A673 (cell line): ENCODE results near the gene SRRM2. TPM values are rescaled to one million over a fixed set of nuclear protein-coding genes. Genes with fewer than 3 reads are reported as not detected.

Experiments
- BruUV-seq: library from RNA; stranded (reverse); fragments of 400-500 nt; replicated peaks from 2 replicates; lab custom pipeline; 2021; lab: Mats Ljungman, UMichigan
- CTCF ChIA-PET: fragments of 300-600 bp; sonication (Branson Sonifier 250); formaldehyde crosslinking; loops from one replicate; lab custom pipeline; 2022; ENCODE audit warnings: antibody characterized with exemption; lab: Charles Lee
- POLR2A ChIA-PET: fragments of 300-600 bp; sonication (Branson Sonifier 250); formaldehyde crosslinking; loops from one replicate; lab custom pipeline; 2022; ENCODE audit warnings: antibody characterized with exemption; ENCODE audit not compliant: low non-redundant PET; lab: Charles Lee
- DNase-seq: peaks from one replicate; pipeline ENCODE4 v3.0.0-alpha.2; 2015; ENCODE audit warnings: low spot score
- H3K27ac ChIP-seq: fragments of 200-600 bp; sonication (generic); 2 replicates; pipeline ENCODE4 v1.5.1; 2016; ENCODE audit warnings: mixed run types, low read depth, mild to moderate bottlenecking, mixed read lengths, antibody characterized with exemption, low read length; ENCODE audit not compliant: poor library complexity, severe bottlenecking
- H3K27me3 ChIP-seq: fragments of 200-600 bp; sonication (generic); replicated peaks from 2 replicates; pipeline ENCODE4 v1.6.1; 2017; ENCODE audit warnings: mixed run types, low read depth, mild to moderate bottlenecking, mixed read lengths, antibody characterized with exemption, low read length; ENCODE audit not compliant: insufficient read depth, poor library complexity
- H3K36me3 ChIP-seq: fragments of 200-600 bp; sonication (generic); 2 replicates; pipeline ENCODE4 v1.6.1; 2016; ENCODE audit warnings: mixed run types, mild to moderate bottlenecking, mixed read lengths, antibody characterized with exemption, low read length; ENCODE audit not compliant: insufficient read depth, poor library complexity, severe bottlenecking
- H3K4me1 ChIP-seq: fragments of 200-600 bp; sonication (generic); 2 replicates; pipeline ENCODE4 v1.6.1; 2017; ENCODE audit warnings: mixed run types, mild to moderate bottlenecking, mixed read lengths, antibody characterized with exemption, low read length; ENCODE audit not compliant: insufficient read depth, poor library complexity, severe bottlenecking
- H3K4me3 ChIP-seq: fragments of 200-600 bp; sonication (generic); 2 replicates; pipeline ENCODE4 v1.5.1; 2016; ENCODE audit warnings: low read depth, mixed run types, mild to moderate bottlenecking, mixed read lengths, low read length; ENCODE audit not compliant: poor library complexity, severe bottlenecking
- H3K9me3 ChIP-seq: fragments of 200-600 bp; sonication (generic); 2 replicates; pipeline ENCODE4 v1.6.1; 2016; ENCODE audit warnings: mixed run types, low read depth, mild to moderate bottlenecking, mixed read lengths, antibody characterized with exemption, low read length; ENCODE audit not compliant: poor library complexity, severe bottlenecking
- EZH2 ChIP-seq: fragments of 200-600 bp; sonication (generic); IDR thresholded peaks from 2 replicates; pipeline ENCODE4 v1.6.1; 2017; ENCODE audit warnings: borderline replicate concordance, low read depth, mild to moderate bottlenecking, mixed read lengths, antibody characterized with exemption, low read length; ENCODE audit not compliant: poor library complexity, severe bottlenecking
- intact Hi-C: fragments of 100-400 bp; cut with micrococcal nuclease; formaldehyde crosslinking; loops from one replicate; pipeline ENCODE4 v1.10.0; 2022; ENCODE audit not compliant: unreplicated experiment
- total RNA-seq: library from RNA; stranded (reverse); gene quantifications from 2 replicates; pipeline ENCODE4 v1.2.3, GENCODE V29; 2021
- TF ChIP-seq, protein P1 (sequence below): fragments of 300-800, 200-600 bp; sonication (generic); conservative IDR thresholded peaks from 2 replicates; pipeline ENCODE4 v1.5.1; 2017; ENCODE audit warnings: low read depth, mild to moderate bottlenecking, antibody characterized with exemption, low read length, moderate library complexity, mixed read lengths

Gene SRRM2
- total RNA-seq, 1 experiment from 2014 or later, result 642 TPM

DNA sequence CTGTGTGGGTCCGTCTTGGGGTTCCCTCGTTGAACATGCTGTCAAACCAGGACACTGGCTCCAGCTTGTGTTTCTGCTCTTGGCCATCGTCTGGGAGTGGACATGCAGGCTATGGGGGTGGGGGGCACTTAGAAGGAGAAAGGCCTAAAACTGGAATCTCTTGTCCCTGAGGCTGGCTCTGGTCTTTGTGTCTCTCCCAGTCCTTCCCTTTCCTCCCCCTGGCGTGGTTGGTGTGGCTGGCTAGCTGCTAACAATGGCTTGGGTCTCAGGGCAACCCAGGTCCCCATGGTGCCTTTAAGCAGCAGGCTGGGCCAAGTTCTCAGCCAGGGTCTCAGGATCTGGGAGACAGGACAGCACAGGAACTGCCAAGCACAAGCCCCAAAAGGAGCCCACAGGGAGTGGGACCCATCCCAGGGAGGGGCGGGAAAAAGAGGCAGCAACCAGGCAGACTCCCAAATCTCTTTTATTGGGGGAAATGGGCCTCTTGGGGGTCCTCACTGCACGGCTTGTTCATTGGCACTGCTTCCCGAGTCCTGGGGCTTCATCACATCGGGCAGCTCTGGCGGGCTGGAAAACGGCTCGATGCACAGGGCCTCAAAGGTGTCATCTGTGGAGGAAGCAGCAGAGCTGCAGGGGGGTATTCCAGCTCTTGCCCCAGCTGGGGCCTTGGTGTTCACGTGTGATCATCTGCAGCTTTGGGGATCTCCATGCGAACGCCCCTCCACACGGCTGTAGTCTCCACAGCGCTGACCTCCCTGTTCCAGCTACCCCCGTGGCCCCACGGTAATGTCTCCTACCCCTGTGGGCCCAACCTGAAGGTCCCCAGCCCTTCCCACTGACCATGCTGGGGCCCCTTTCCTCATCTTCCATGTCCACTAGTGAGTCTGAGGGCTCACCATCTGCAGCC lies 19.3 kb downstream of the SRRM2 start:
- Histone ChIP-seq H3K4me1 (peaks cover 3% of the 10 kb centered on the region), H3K36me3 (peaks cover 79% of the 10 kb centered on the region), H3K4me3 (no peak overlapping the region), H3K27ac (peak overlapping the region; percentile 35), H3K27me3 (no peaks in the 10 kb centered on the region), H3K9me3 (no peaks in the 10 kb centered on the region)
- BruUV-seq, result no TSS peak
- intact Hi-C loops, result no loop called here
- ChIA-PET CTCF (interaction anchor here (0.5 kb wide), 1 partner anchor 220 kb away, joined by 10 read pairs; no protein-coding TSS in a partner anchor), POLR2A (no interaction called here)
- TF ChIP-seq EZH2, result no peak
- TF ChIP-seq, protein P1, sequence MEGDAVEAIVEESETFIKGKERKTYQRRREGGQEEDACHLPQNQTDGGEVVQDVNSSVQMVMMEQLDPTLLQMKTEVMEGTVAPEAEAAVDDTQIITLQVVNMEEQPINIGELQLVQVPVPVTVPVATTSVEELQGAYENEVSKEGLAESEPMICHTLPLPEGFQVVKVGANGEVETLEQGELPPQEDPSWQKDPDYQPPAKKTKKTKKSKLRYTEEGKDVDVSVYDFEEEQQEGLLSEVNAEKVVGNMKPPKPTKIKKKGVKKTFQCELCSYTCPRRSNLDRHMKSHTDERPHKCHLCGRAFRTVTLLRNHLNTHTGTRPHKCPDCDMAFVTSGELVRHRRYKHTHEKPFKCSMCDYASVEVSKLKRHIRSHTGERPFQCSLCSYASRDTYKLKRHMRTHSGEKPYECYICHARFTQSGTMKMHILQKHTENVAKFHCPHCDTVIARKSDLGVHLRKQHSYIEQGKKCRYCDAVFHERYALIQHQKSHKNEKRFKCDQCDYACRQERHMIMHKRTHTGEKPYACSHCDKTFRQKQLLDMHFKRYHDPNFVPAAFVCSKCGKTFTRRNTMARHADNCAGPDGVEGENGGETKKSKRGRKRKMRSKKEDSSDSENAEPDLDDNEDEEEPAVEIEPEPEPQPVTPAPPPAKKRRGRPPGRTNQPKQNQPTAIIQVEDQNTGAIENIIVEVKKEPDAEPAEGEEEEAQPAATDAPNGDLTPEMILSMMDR, result no peak
- no peak for DNase-seq

DNA sequence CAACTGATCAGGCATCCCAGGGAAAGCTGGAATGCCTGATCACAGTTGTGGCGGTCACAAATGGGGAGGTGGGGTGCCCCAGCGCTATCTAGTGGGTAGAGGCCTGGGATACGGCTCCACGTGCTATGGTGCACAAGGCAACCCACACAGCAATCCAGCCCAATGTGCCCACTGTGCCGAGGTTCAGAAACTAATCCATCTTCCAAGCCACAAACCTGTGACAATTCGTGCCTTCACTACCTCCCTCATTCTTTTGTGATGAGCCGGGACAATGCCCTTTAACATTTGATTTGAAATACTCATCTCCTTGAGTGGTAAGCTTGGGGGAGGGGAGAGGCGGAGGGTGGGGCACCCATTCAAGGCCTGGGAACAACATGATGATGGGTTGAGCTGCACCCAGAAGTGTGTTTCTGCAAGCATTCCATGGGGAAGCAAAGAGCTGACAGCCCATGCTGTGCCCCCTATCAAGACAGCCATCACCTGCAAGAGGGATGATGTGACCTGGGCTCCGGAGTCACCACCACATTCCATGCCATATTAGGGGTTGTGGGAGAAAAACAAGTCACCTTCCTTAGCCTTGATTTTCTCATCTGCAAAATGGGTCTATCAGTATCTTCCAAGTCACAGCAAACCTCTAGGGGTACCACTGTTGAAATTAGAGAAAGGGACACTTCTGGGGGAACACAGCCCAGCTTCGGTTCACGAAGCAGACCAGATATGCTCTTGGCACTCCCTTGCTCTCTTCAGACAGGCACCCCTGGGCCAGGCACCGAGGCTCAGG lies 20.9 kb downstream of the SRRM2 start:
- no peaks in the 10 kb centered on the region for H3K27me3 ChIP-seq
- H3K4me1 ChIP-seq, result peaks cover 3% of the 10 kb centered on the region
- intact Hi-C loops, result no loop called here
- ChIA-PET POLR2A (no interaction called here), CTCF (no interaction called here)
- no peak for DNase-seq
- BruUV-seq, result no TSS peak
- no peaks in the 10 kb centered on the region for H3K9me3 ChIP-seq
- H3K36me3 ChIP-seq, result peaks cover 63% of the 10 kb centered on the region
- H3K27ac ChIP-seq, result no peak overlapping the region
- TF ChIP-seq, protein P1, result no peak
- TF ChIP-seq EZH2, result no peak
- no peak overlapping the region for H3K4me3 ChIP-seq

DNA sequence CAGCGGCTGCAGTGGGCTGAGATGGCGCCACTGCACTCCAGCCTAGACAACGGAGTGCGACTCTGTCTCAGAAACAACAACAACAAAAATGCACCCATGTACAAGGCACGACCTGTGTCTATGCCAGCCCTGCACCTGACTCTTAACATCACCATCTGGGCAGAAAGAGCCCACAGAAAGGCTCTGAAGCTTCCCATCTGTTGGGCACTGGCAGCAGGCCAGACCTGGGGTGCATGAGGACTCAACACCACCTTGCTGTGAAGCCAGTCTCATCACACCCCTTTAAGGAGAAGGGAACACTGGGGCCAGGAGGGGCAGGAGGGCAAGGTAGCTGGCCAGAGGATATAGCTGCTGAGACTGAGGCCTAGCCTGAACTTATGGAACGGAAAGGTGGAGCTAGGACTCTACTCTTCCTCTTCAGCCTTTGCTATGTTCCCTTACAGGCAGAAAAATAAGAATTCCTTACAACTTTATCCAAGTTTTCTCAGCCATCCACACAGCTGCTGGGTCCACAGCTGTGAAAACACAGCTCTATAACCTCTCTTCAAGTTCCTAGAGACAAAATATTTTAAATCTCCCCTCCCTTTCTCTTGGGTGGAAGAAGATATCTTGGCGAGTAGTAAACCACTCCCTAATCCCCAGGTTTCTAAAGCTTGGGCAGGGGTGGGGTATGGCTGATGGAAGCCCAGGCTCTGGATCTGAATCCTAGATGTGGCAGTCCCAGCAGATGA lies 21.9 kb downstream of the SRRM2 start:
- Histone ChIP-seq H3K4me3 (no peak overlapping the region), H3K4me1 (peaks cover 3% of the 10 kb centered on the region), H3K36me3 (peaks cover 53% of the 10 kb centered on the region), H3K27ac (peak overlapping the region; percentile 42), H3K9me3 (no peaks in the 10 kb centered on the region), H3K27me3 (no peaks in the 10 kb centered on the region)
- TF ChIP-seq, protein P1, result no peak
- no peak for TF ChIP-seq EZH2
- BruUV-seq, result no TSS peak
- intact Hi-C loops, result no loop called here
- no peak for DNase-seq
- ChIA-PET CTCF (no interaction called here), POLR2A (no interaction called here)
